MM.1S (cell line): ENCODE measurements around the gene PLGRKT.

ENCODE experiments used
- DNase-seq: peaks from one replicate; pipeline ENCODE4 v3.0.0-alpha.2; 2015
- H2AFZ ChIP-seq: fragments of 300-600 bp; sonication (generic); 2 replicates; pipeline ENCODE4 v1.6.0; 2016; ENCODE audit warnings: antibody characterized with exemption, low read length
- H3F3A ChIP-seq: fragments of 300-600 bp; sonication (generic); 2 replicates; pipeline ENCODE4 v1.6.1; 2016; ENCODE audit warnings: mild to moderate bottlenecking, antibody characterized with exemption, low read length, moderate library complexity, mixed read lengths; ENCODE audit not compliant: insufficient read depth
- H3K27ac ChIP-seq: fragments of 300-600 bp; sonication (generic); 2 replicates; pipeline ENCODE4 v1.5.1; 2016; ENCODE audit warnings: mild to moderate bottlenecking, low read length
- H3K27me3 ChIP-seq: fragments of 300-600 bp; sonication (generic); replicated peaks from 2 replicates; pipeline ENCODE4 v1.6.0; 2016; ENCODE audit warnings: low read length; ENCODE audit not compliant: insufficient read depth
- H3K36me3 ChIP-seq: fragments of 300-600 bp; sonication (generic); replicated peaks from 2 replicates; pipeline ENCODE4 v1.6.1; 2016; ENCODE audit warnings: mild to moderate bottlenecking, low read length, mixed read lengths; ENCODE audit not compliant: insufficient read depth
- H3K4me1 ChIP-seq: fragments of 300-600 bp; sonication (generic); 2 replicates; pipeline ENCODE4 v1.6.1; 2016; ENCODE audit warnings: low read length, mixed read lengths
- H3K4me2 ChIP-seq: fragments of 300-600 bp; sonication (generic); 2 replicates; pipeline ENCODE4 v1.6.0; 2016; ENCODE audit warnings: low read depth, low read length
- H3K4me3 ChIP-seq: fragments of 300-600 bp; sonication (generic); 2 replicates; pipeline ENCODE4 v1.5.1; 2016; ENCODE audit warnings: low read length, mixed read lengths
- H3K79me2 ChIP-seq: fragments of 300-600 bp; sonication (generic); 2 replicates; pipeline ENCODE4 v1.6.1; 2016; ENCODE audit warnings: mixed run types, low read length, mixed read lengths
- H3K9ac ChIP-seq: fragments of 300-600 bp; sonication (generic); 2 replicates; pipeline ENCODE4 v1.6.1; 2016; ENCODE audit warnings: low read length, mixed read lengths
- H3K9me2 ChIP-seq: fragments of 300-600 bp; sonication (generic); replicated peaks from 2 replicates; pipeline ENCODE4 v1.6.1; 2016; ENCODE audit warnings: mild to moderate bottlenecking, low read length, mixed read lengths; ENCODE audit not compliant: insufficient read depth
- H3K9me3 ChIP-seq: fragments of 300-600 bp; sonication (generic); replicated peaks from 2 replicates; pipeline ENCODE4 v1.6.1; 2016; ENCODE audit warnings: mild to moderate bottlenecking, low read length, mixed read lengths; ENCODE audit not compliant: insufficient read depth
- H4K20me1 ChIP-seq: fragments of 300-600 bp; sonication (generic); 2 replicates; pipeline ENCODE4 v1.6.1; 2016; ENCODE audit warnings: mild to moderate bottlenecking, low read length, moderate library complexity, mixed read lengths; ENCODE audit not compliant: insufficient read depth
- CTCF ChIP-seq: fragments of 300-600 bp; sonication (generic); IDR thresholded peaks from 2 replicates; pipeline ENCODE4 v1.5.1; 2016; ENCODE audit warnings: antibody characterized with exemption, low read length, mixed read lengths
- EZH2 ChIP-seq: fragments of 300-600 bp; sonication (generic); optimal IDR thresholded peaks from 2 replicates; pipeline ENCODE3; 2017; ENCODE audit warnings: low read depth, mild to moderate bottlenecking, antibody characterized with exemption, low read length, mixed read lengths
- EZH2phosphoT487 ChIP-seq: fragments of 300-600 bp; sonication (generic); IDR thresholded peaks from 2 replicates; pipeline ENCODE4 v1.6.1; 2018; ENCODE audit warnings: antibody characterized with exemption, low read length

PLGRKT gene

GRCh38 chr9:5448016-5448415, 10.3 kb upstream of the PLGRKT start:
- no peak for DNase-seq

DNA sequence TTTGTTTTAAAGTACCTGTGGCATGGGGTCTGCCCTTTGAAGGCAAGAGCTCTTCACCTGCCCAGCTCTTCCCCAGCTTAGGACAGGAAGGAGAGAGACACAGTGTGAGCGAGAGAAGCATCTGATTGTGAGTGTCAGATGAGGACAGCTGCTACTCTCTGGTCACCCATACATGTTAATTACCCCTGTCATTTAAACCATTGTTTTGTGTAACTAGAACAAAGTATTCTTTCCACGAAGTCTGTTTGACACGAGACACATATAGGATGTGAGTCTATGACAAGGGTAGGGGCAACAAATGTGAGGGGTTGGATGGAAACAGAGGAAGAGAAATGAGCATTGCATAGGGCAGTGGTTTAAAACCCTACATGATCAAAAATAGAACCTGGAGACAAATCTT, 9.6 kb upstream of the PLGRKT start:
- H3K4me2 ChIP-seq = no peak overlapping the region
- H4K20me1 ChIP-seq = no peaks in the 10 kb centered on the region
- no peaks in the 10 kb centered on the region for H3K36me3 ChIP-seq
- H3K4me3 ChIP-seq = no peak overlapping the region
- H3K27ac ChIP-seq = no peak overlapping the region
- H2AFZ ChIP-seq = no peak overlapping the region
- no peak for TF ChIP-seq CTCF
- no peak for TF ChIP-seq EZH2
- TF ChIP-seq EZH2phosphoT487 = no peak
- H3K27me3 ChIP-seq = no peaks in the 10 kb centered on the region
- H3F3A ChIP-seq = peaks cover 23% of the 10 kb centered on the region
- no peak overlapping the region for H3K9ac ChIP-seq
- H3K79me2 ChIP-seq = no peaks in the 10 kb centered on the region
- H3K4me1 ChIP-seq = peaks cover 23% of the 10 kb centered on the region
- no peak for DNase-seq
- no peaks in the 10 kb centered on the region for H3K9me2 ChIP-seq
- H3K9me3 ChIP-seq = no peaks in the 10 kb centered on the region

More at GRCh38 chr9:5448016-5448415, 10.3 kb upstream of the PLGRKT start:
- H3K4me2 ChIP-seq = no peak overlapping the region
- no peaks in the 10 kb centered on the region for H3K27me3 ChIP-seq
- no peak overlapping the region for H3K9ac ChIP-seq
- no peaks in the 10 kb centered on the region for H4K20me1 ChIP-seq
- no peak overlapping the region for H3K4me3 ChIP-seq
- H2AFZ ChIP-seq = no peak overlapping the region
- no peak overlapping the region for H3K27ac ChIP-seq
- no peaks in the 10 kb centered on the region for H3K9me2 ChIP-seq
- TF ChIP-seq EZH2phosphoT487 = no peak
- TF ChIP-seq EZH2 = no peak
- TF ChIP-seq CTCF = no peak
- H3F3A ChIP-seq = peaks cover 23% of the 10 kb centered on the region
- no peaks in the 10 kb centered on the region for H3K9me3 ChIP-seq
- peaks cover 23% of the 10 kb centered on the region for H3K4me1 ChIP-seq
- H3K79me2 ChIP-seq = no peaks in the 10 kb centered on the region
- no peaks in the 10 kb centered on the region for H3K36me3 ChIP-seq

DNA sequence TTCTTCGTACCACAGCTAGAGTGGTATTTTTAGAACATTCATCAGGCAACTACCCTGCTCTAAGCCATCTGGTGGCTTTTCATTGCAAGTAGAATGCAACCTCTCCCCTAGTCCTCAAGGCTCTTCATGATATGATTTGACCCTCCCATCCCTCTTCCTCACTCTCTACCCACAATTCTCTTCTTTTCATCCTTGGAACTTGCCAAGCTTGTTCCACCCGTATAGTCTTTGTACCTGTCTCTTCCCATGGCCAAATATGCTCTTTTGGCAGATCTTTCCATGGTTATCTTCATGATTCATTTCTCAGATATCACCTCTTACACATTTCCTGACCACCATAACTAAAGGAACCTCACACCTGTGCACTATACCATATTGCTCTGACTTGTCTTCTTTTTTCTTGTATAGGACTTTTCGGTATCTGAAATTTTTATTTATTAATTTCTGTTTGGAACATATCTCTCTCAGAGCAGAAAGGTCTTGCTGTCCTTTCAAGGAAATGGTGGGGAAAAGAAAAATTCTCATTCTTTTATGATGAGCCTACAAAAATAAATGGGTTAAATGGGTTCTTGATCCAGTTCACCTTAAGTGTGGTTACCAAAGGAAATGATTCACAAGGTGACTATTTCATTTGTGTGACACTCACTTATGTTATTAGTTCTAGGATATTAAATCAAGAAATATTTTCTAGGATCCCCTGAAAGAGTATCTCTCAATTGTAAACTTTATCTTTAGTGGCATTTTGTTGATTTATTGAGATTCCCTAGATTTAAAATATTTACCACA, 8.9 kb upstream of the PLGRKT start:
- peaks cover 21% of the 10 kb centered on the region for H3K4me1 ChIP-seq
- TF ChIP-seq CTCF = no peak; the same call in 1 of the 2 replicates
- TF ChIP-seq EZH2phosphoT487 = no peak
- TF ChIP-seq EZH2 = no peak
- peaks cover 26% of the 10 kb centered on the region for H3F3A ChIP-seq

More for the DNA sequence above, 8.9 kb upstream of the PLGRKT start:
- no peaks in the 10 kb centered on the region for H3K9me2 ChIP-seq
- H3K79me2 ChIP-seq = no peaks in the 10 kb centered on the region
- no peak overlapping the region for H2AFZ ChIP-seq
- H3K36me3 ChIP-seq = no peaks in the 10 kb centered on the region
- H3K9ac ChIP-seq = no peak overlapping the region
- no peak overlapping the region for H3K27ac ChIP-seq
- H3K4me3 ChIP-seq = no peak overlapping the region
- no peaks in the 10 kb centered on the region for H3K9me3 ChIP-seq
- H4K20me1 ChIP-seq = no peaks in the 10 kb centered on the region
- no peak overlapping the region for H3K4me2 ChIP-seq
- H3K27me3 ChIP-seq = no peaks in the 10 kb centered on the region
- DNase-seq = no peak
